HepG2 (cell line): ENCODE results near the gene CFD. TPM values are rescaled to one million over a fixed set of nuclear protein-coding genes. Genes with fewer than 3 reads are reported as not detected.

Experiments
- ARNTL ChIP-seq: sonication (generic); formaldehyde crosslinking; IDR thresholded peaks from 2 replicates; pipeline ENCODE4 v1.4.0; 2020; ENCODE audit warnings: mild to moderate bottlenecking, missing genetic modification reagents
- CBFB ChIP-seq: sonication (generic); formaldehyde crosslinking; IDR thresholded peaks from 2 replicates; pipeline ENCODE4 v1.4.0; 2020; ENCODE audit warnings: missing genetic modification reagents
- CREB1 ChIP-seq, 2 experiments: fragments of 450-650 bp in 1 of 2; IDR thresholded peaks; 2 replicates each; pipeline ENCODE4 v1.6.1; 2016 to 2017; ENCODE audit warnings: control low read depth in 1 of 2, mild to moderate bottlenecking in 1 of 2, missing compliant biosample characterization in 1 of 2, missing genetic modification characterization in 1 of 2
- MTF1 ChIP-seq: sonication (generic); formaldehyde crosslinking; IDR thresholded peaks from 2 replicates; pipeline ENCODE4 v1.5.0; 2020; ENCODE audit warnings: missing genetic modification reagents
- RBAK ChIP-seq: sonication (generic); formaldehyde crosslinking; IDR thresholded peaks from 2 replicates; pipeline ENCODE4 v1.5.1; 2020; ENCODE audit warnings: mild to moderate bottlenecking, missing genetic modification reagents
- RFX1 ChIP-seq: fragments of 450-650 bp; IDR thresholded peaks from 2 replicates; pipeline ENCODE4 v1.6.1; 2017
- SATB2 ChIP-seq: sonication (generic); formaldehyde crosslinking; IDR thresholded peaks from 2 replicates; pipeline ENCODE4 v1.5.0; 2020; ENCODE audit warnings: missing genetic modification reagents
- SIX1 ChIP-seq: sonication (generic); formaldehyde crosslinking; IDR thresholded peaks from 2 replicates; pipeline ENCODE4 v1.4.0; 2020; ENCODE audit warnings: missing genetic modification reagents, borderline replicate concordance
- SOX5 ChIP-seq: IDR thresholded peaks from 2 replicates; pipeline ENCODE4 v1.6.1; 2016; ENCODE audit warnings: borderline replicate concordance
- SOX6 ChIP-seq, 2 experiments: fragments of 450-650 bp in 1 of 2; sonication (generic) in 1 of 2; formaldehyde crosslinking in 1 of 2; IDR thresholded peaks; 2 replicates each; pipeline versions ENCODE4 v1.4.0 to v1.6.1; 2017 to 2020; ENCODE audit warnings: antibody characterized with exemption in 1 of 2, mild to moderate bottlenecking in 1 of 2, missing genetic modification reagents in 1 of 2
- SRF ChIP-seq: IDR thresholded peaks from 2 replicates; pipeline ENCODE4 v1.6.1; 2011; ENCODE audit warnings: mild to moderate bottlenecking, low read depth, low read length, moderate library complexity
- TARDBP ChIP-seq: sonication (generic); formaldehyde crosslinking; IDR thresholded peaks from 2 replicates; pipeline ENCODE4 v1.8.0; 2022; ENCODE audit warnings: mild to moderate bottlenecking, missing genetic modification reagents
- TRIM24 ChIP-seq: sonication (generic); formaldehyde crosslinking; IDR thresholded peaks from 2 replicates; pipeline ENCODE4 v1.8.0; 2022; ENCODE audit warnings: mild to moderate bottlenecking, missing genetic modification reagents
- YEATS4 ChIP-seq: sonication (generic); formaldehyde crosslinking; IDR thresholded peaks from 2 replicates; pipeline ENCODE4 v1.4.0; 2020; ENCODE audit warnings: missing genetic modification reagents, borderline replicate concordance
- ZIK1 ChIP-seq: sonication (generic); formaldehyde crosslinking; IDR thresholded peaks from 2 replicates; pipeline ENCODE4 v1.5.0; 2020; ENCODE audit warnings: mild to moderate bottlenecking, low read depth, missing genetic modification reagents, borderline replicate concordance
- ZMAT3 ChIP-seq: sonication (generic); formaldehyde crosslinking; conservative IDR thresholded peaks from 2 replicates; pipeline ENCODE4 v1.7.0; 2021; ENCODE audit warnings: missing genetic modification reagents
- ZMYM4 ChIP-seq: sonication (generic); formaldehyde crosslinking; IDR thresholded peaks from 2 replicates; pipeline ENCODE4 v1.8.1; 2023; ENCODE audit warnings: mild to moderate bottlenecking, missing genetic modification reagents
- ZNF333 ChIP-seq: sonication (generic); formaldehyde crosslinking; IDR thresholded peaks from 2 replicates; pipeline ENCODE4 v1.4.0; 2020; ENCODE audit warnings: mild to moderate bottlenecking, missing genetic modification reagents, borderline replicate concordance
- ZNF34 ChIP-seq: sonication (generic); formaldehyde crosslinking; IDR thresholded peaks from 2 replicates; pipeline ENCODE4 v1.4.0; 2020; ENCODE audit warnings: mild to moderate bottlenecking, missing genetic modification reagents, borderline replicate concordance
- ZNF556 ChIP-seq: sonication (generic); formaldehyde crosslinking; IDR thresholded peaks from 2 replicates; pipeline ENCODE4 v1.4.0; 2020; ENCODE audit warnings: mild to moderate bottlenecking, missing genetic modification reagents, borderline replicate concordance
- ZNF562 ChIP-seq: sonication (generic); formaldehyde crosslinking; IDR thresholded peaks from 2 replicates; pipeline ENCODE4 v1.8.0; 2022; ENCODE audit warnings: missing genetic modification reagents, borderline replicate concordance
- ZNF572 ChIP-seq: sonication (generic); formaldehyde crosslinking; IDR thresholded peaks from 2 replicates; pipeline ENCODE4 v1.5.1; 2020; ENCODE audit warnings: mild to moderate bottlenecking, missing genetic modification reagents
- ZNF75D ChIP-seq: sonication (generic); formaldehyde crosslinking; IDR thresholded peaks from 2 replicates; pipeline ENCODE4 v1.8.1; 2023; ENCODE audit warnings: missing genetic modification reagents, mild to moderate bottlenecking, borderline replicate concordance
- ZSCAN9 ChIP-seq: IDR thresholded peaks from 2 replicates; pipeline ENCODE4 v1.6.1; 2016; ENCODE audit warnings: borderline replicate concordance
- polyA plus RNA-seq, 8 experiments: library from polyadenylated mRNA; depleted of rRNA in 3 of 8; stranded (reverse) in 7 of 8; unstranded in 1 of 8; fragments of >200 nt; fragmentation: Illumina TruSeq in 4 of 8; extraction: Trizol in 4 of 8; gene quantifications; 2 replicates each; pipeline versions ENCODE4 v1.2.1 to v1.2.3, GENCODE V29; 2011 to 2016; ENCODE audit warnings: low read depth in 4 of 8, missing spikeins in 1 of 8, mixed read lengths in 1 of 8; ENCODE audit not compliant: insufficient read depth in 1 of 8
- total RNA-seq, 5 experiments: library from RNA; depleted of rRNA; stranded (reverse); fragments of >200 nt; fragmentation: Illumina TruSeq; extraction: Trizol; gene quantifications; 2 replicates each; pipeline ENCODE4 v1.2.3, GENCODE V29; 2016; ENCODE audit warnings: low read depth in 1 of 5
- TF ChIP-seq, protein P1 (sequence below): sonication (generic); formaldehyde crosslinking; IDR thresholded peaks from 2 replicates; pipeline ENCODE4 v1.5.0; 2020; ENCODE audit warnings: missing genetic modification reagents
- TF ChIP-seq, protein P2 (sequence below): sonication (generic); formaldehyde crosslinking; IDR thresholded peaks from 2 replicates; pipeline ENCODE4 v1.5.0; 2020; ENCODE audit warnings: mild to moderate bottlenecking, low read depth, missing genetic modification reagents, borderline replicate concordance
- TF ChIP-seq, protein P3 (sequence below): sonication (generic); formaldehyde crosslinking; IDR thresholded peaks from 2 replicates; pipeline ENCODE4 v1.8.0; 2022; ENCODE audit warnings: missing genetic modification reagents, mild to moderate bottlenecking, borderline replicate concordance

Gene CFD
- total and polyA plus RNA-seq, 2 of the 13 experiments (the other 11 are each of a cell fraction or from before 2014, with no cell fraction given), result 2.3 to 4.6 TPM

DNA sequence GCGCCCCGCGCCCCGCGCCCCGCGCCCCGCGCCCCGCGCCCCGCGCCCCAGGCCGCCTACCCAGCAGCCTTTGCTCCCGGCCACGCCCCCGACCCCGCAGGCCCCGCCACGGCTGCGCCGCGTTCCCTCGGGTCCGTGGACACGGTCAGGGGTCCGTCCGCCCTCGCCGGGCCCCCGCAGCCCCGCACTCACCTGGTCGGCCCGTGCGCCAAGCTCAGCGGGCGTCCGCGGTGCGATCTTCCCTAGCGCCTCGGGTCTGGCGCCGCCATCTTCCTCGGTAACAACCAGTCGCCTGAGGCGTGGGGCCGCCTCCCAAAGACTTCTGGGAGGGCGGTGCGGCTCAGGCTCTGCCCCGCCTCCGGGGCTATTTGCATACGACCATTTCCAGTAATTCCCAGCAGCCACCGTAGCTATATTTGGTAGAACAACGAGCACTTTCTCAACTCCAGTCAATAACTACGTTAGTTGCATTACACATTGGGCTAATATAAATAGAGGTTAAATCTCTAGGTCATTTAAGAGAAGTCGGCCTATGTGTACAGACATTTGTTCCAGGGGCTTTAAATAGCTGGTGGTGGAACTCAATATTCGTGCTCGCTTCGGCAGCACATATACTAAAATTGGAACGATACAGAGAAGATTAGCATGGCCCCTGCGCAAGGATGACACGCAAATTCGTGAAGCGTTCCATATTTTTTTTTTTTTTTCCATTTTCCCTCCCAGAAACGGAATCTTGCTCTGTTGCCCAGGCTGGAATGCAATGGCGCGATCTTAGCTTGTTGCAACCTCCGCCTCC, 33.6 kb downstream of the CFD start, which contains the start of the genes MED16 and RNU6-9 (continued):
- TF ChIP-seq, protein P1, sequence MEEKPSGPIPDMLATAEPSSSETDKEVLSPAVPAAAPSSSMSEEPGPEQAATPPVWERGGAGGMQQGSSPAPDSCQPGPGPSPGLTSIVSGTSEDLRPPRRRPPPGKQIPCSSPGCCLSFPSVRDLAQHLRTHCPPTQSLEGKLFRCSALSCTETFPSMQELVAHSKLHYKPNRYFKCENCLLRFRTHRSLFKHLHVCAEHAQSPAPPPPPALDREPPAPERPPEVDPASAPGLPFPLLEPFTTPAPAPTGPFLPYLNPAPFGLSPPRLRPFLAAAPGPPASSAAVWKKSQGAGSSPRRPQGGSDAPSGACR (CRISPR knock-in tag), result no peak
- TF ChIP-seq, protein P2, sequence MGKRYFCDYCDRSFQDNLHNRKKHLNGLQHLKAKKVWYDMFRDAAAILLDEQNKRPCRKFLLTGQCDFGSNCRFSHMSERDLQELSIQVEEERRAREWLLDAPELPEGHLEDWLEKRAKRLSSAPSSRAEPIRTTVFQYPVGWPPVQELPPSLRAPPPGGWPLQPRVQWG (CRISPR knock-in tag), result no peak
- TF ChIP-seq RBAK (CRISPR knock-in tag), result no peak
- TF ChIP-seq SOX5 (CRISPR knock-in tag), result no peak
- peak; percentile 33 for TF ChIP-seq ZMAT3 (CRISPR knock-in tag)
- TF ChIP-seq, protein P3, sequence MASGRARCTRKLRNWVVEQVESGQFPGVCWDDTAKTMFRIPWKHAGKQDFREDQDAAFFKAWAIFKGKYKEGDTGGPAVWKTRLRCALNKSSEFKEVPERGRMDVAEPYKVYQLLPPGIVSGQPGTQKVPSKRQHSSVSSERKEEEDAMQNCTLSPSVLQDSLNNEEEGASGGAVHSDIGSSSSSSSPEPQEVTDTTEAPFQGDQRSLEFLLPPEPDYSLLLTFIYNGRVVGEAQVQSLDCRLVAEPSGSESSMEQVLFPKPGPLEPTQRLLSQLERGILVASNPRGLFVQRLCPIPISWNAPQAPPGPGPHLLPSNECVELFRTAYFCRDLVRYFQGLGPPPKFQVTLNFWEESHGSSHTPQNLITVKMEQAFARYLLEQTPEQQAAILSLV, result no peak
- TF ChIP-seq SIX1 (CRISPR knock-in tag), result no peak; the same call in 1 of the 2 replicates
- no peak for TF ChIP-seq ZNF75D (CRISPR knock-in tag)
- TF ChIP-seq ZNF562, result no peak
- no peak for TF ChIP-seq SOX6 (IDR thresholded peaks at IDR 0.05)
- TF ChIP-seq SOX6 (CRISPR knock-in tag; IDR thresholded peaks at IDR 0.05), result no peak; the same call in 1 of the 2 replicates
- TF ChIP-seq CBFB (CRISPR knock-in tag), result no peak
- TF ChIP-seq ZSCAN9 (CRISPR knock-in tag), result no peak
- no peak for TF ChIP-seq ZNF556 (CRISPR knock-in tag)
- TF ChIP-seq ZNF34 (CRISPR knock-in tag), result no peak
- no peak for TF ChIP-seq MTF1 (CRISPR knock-in tag)
- TF ChIP-seq RFX1, result no peak
- peak; percentile 83 for TF ChIP-seq CREB1 (IDR thresholded peaks at IDR 0.05)
- TF ChIP-seq CREB1 (CRISPR knock-in tag; IDR thresholded peaks at IDR 0.05), result peak; percentile 67
- peak; percentile 68; the same call in 1 of the 2 replicates for TF ChIP-seq YEATS4 (CRISPR knock-in tag)
- TF ChIP-seq TARDBP (CRISPR knock-in tag), result peak; percentile 49
- TF ChIP-seq ZMYM4 (CRISPR knock-in tag), result no peak
- no peak for TF ChIP-seq ZNF572 (CRISPR knock-in tag)
- TF ChIP-seq SATB2, result peak; percentile 66; the same call in 1 of the 2 replicates
- no peak for TF ChIP-seq TRIM24 (CRISPR knock-in tag)
- peak; percentile 84; the same call in 1 of the 2 replicates for TF ChIP-seq ZIK1 (CRISPR knock-in tag)
- 0 out of 2 replicates have a peak, but pooled peaks have one; percentile 3 for TF ChIP-seq SRF
- TF ChIP-seq ZNF333 (CRISPR knock-in tag), result no peak
- TF ChIP-seq ARNTL (CRISPR knock-in tag), result no peak
